VCaP (cell line): ENCODE measurements around the gene MSX1.
A peak's percentile ranks its signal among the peaks of the same experiment; 100 is the strongest.

ENCODE experiments used
- H3K27ac ChIP-seq: fragments of 450-650 bp; 2 replicates; pipeline ENCODE4 v1.5.1; 2017
- CTCF ChIP-seq: fragments of 450-650 bp; conservative IDR thresholded peaks from 2 replicates; pipeline ENCODE4 v1.5.1; 2017; ENCODE audit warnings: mild to moderate bottlenecking, moderate library complexity

MSX1 gene

GRCh38 chr4:4855301-4856070 is 4.0 kb upstream of the MSX1 start:
- TF ChIP-seq CTCF = no peak
- H3K27ac ChIP-seq = no peak overlapping the region

GRCh38 chr4:4856071-4857000 is 3.1 kb upstream of the MSX1 start:
- H3K27ac ChIP-seq = peak overlapping the region; percentile 16; the same call in 1 of the 2 replicates
- no peak for TF ChIP-seq CTCF

GRCh38 chr4:4857001-4857808 is 2.3 kb upstream of the MSX1 start:
- no peak for TF ChIP-seq CTCF
- H3K27ac ChIP-seq = no peak overlapping the region; the same call in 1 of the 2 replicates

GRCh38 chr4:4857809-4858508 is 1.5 kb upstream of the MSX1 start:
- TF ChIP-seq CTCF = no peak
- no peak overlapping the region for H3K27ac ChIP-seq

GRCh38 chr4:4858527-4859324 is 739 bp upstream of the MSX1 start:
- TF ChIP-seq CTCF = no peak

GRCh38 chr4:4859799-4860599 is 534 bp downstream of the MSX1 start:
- H3K27ac ChIP-seq = peak overlapping the region; percentile 65; the same call in 1 of the 2 replicates
- TF ChIP-seq CTCF = no peak

More at GRCh38 chr4:4858527-4859324, 739 bp upstream of the MSX1 start:
- peak overlapping the region; percentile 65; the same call in 1 of the 2 replicates for H3K27ac ChIP-seq
